ENCODE measurements around the gene PRDM10. TPM values are rescaled to one million over a fixed set of nuclear protein-coding genes. Genes with fewer than 3 reads are reported as not detected.
"Not testable (repeated sequence)": the region's sequence is repeated elsewhere in the genome, so short reads cannot be mapped to it uniquely, and the experiment has no call there.

The PRDM10 gene
- polyA plus RNA-seq, 5 donors, result 7.9 to 13.5 (median 9.5) TPM

DNA sequence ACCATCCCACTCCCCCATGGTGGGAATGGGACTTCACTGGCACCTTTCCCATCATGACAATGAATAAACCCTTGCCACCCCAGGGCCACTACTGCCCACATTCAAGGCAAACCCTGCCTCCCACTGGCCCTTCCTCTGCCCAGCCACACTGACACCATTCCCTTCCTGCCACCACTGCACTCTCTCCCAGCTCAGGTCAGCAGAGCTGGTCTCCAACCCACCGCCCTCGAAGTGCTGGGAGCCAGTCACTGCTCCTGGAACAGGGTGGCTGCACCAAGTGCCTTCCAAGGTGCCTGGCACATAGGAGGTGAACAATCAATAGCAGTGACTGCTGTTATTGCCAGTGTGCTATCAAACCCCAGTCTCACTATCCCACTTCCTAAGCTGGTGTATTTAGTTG lies 27.1 kb downstream of the PRDM10 start:
- DNase-seq, result no peak

DNA sequence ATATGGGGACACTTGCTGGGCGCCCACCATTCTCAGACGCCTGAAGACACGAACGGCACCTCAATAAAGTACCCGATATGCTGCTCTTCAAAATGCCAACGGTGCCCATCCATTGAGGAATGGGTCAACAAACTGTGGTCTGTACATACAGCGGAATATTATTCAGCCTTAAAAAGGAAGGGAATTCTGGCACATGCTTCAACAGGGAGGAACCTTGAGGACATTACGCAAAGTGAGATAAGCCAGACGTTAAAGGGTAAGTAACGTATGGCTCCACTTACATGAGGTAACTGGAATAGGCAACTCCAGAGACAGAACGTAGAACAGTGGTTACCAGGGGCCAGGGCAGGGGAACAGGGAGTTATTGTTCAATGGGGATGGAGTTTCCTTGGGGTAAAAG lies 28.0 kb downstream of the PRDM10 start:
- DNase-seq, result no peak

DNA sequence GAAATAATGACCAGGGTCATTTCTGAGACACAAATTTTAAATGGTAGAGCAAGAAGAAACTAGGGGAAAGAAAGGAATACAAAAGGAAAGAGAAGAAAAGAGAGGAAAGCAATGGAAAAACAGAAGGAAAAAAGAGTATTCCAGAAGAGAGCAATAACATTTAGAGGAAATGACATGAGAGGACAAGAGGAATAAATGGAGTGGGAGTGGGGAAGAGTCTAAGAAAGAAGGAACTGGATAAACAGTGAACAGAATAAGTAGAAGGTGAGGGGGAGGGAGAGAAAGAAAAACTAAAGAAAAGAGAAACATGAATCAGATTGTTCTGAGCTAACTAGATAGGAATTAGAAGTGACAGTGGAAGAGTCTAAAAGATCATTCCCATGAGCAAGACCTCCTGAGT lies 28.4 kb downstream of the PRDM10 start:
- DNase-seq, result no peak

DNA sequence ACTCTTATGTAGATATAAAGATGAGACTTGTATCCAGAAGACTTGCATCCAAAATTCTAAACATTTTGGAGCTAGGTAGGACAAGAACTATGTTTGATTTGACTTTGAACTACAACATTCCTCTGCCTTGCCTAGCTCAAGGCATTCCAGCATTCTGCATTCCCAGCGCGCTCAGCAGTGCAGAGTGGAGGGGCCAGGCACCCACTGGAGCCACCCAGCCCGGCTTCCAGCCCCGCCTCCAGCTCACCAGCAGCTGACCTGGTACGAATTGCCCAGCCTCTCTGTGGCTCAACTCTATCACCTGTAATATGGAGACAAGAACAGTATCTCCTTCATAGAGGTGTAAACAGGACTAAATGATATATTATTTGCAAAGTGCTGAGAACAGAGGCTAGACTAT lies 28.8 kb downstream of the PRDM10 start:
- DNase-seq, result no peak

DNA sequence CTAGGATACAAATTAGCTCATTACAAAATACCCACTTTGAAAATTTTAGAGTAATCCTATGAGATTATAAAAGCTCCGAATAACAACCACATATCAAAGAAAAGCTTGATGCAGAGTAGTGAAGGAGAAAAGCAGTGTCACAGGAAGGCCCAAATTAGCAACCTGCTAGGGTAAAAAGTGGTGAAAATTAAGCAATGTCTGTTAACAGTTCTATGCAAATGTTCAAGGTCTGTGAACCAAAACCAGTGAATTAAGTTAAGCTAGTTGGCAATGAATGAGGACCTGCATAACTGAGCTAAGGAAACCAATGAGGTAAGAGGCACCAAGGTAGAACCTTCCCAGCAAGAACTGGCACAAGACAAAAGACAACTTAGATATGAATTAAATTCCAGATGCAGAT lies 29.6 kb downstream of the PRDM10 start:
- DNase-seq, result no peak

DNA sequence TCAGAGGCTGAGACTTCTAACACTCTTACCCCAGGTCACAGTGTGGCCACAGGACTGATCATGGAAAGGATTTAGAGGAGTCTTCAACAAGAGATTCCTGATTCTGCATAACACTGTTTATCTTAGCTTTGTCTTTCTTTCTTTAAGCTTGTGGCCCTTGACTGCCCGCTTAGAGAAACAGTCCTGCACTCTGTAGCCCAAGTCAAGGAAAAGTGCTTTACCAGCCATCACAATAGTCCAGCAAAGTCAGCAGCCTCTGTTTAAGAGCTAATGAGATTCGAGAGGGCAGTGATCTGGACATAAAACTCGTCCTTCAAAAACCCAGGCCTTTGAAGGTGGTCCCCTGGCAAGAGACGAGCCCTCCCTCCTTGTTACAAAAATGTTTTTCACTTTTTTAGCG lies 30.0 kb downstream of the PRDM10 start:
- no peak for DNase-seq

DNA sequence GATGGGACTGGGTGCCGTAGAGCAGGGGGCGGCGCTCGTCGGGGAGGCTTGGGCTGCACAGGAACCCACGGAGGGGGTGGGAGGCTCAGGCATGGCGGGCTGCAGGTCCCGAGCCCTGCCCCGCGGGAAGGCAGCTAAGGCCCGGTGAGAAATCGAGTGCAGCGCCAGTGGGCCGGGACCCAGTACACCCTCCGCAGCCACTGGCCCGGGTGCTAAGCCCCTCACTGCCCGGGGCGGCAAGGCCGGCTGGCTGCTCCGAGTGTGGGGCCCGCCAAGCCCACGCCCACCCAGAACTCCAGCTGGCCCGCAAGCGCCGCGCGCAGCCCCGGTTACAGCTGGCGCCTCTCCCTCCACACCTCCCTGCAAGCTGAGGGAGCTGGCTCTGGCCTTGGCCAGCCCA lies 30.8 kb downstream of the PRDM10 start:
- DNase-seq, result not testable (repeated sequence)

DNA sequence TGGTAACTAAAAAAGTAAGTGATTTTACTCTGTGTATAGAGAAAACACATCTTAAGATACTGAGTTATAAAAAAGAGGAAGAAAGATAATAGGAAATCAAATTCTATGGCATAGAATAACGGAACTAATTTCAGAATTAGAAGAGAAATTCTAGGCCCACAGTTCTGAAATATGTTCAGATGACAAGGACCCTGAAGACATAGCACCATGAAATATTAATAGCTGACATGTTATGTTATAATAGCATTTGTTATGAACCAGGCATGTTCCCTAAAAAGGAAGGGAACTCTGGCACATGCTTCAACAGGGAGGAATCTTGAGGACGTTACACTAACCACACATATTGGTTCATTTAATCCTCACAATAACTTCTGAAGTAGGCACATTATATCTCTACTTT lies 32.7 kb downstream of the PRDM10 start:
- DNase-seq, result no peak

DNA sequence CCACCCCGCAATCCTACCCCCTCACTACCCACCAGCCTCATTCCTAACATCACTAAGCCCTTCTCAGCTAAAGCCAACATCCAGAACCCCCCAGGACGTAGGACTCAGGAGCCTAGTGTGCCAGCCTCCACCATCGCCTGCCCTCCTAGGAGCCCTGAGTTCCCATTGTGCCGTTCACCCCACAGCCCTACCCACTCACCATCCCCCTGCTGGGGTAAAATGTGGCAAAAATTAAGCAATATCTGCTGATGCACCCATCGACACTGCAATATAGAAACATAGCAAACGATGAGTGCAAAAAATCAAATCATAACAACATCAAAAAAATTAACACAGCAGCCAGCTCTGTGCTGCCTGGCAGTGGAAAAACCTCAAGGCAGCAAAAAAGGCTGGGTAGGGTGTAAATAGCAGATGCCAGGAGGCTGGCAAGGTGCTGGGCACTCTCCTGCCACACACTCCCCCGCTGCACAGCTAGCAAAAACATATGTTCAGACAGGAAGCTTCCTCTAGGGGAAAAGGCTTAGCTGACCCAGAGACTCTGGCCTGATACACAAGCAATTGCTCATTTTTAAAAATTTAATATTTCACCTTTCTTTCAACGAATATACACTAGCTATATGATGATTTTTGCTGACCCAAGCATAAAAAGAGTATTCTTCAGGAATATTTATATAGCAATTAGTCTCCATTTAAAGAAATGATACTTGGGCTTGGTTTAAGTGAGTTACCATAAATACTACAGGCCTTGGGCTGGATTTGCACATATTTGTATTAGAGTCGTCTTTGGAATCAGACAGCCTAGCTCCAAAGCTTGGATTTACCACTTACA lies 33.8 kb downstream of the PRDM10 start:
- DNase-seq, result no peak

DNA sequence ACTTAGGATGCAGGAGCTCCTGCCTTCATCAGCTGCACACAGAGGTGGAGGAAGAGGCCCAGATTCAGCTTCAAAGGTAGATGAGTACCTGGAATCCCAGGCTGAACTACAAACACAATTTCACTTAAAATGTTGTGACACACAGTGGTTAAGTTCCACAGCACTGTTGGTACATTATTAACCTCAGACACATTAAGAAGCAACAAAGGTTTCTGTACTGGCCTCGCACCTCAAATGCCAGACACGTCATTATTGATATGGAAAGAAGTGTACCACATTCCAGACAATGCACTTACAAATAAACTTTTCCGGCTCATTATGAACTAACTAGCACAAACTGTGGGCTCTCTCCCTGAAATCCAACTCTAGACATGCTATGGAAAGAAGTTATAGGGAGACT lies 34.6 kb downstream of the PRDM10 start:
- DNase-seq, result no peak

DNA sequence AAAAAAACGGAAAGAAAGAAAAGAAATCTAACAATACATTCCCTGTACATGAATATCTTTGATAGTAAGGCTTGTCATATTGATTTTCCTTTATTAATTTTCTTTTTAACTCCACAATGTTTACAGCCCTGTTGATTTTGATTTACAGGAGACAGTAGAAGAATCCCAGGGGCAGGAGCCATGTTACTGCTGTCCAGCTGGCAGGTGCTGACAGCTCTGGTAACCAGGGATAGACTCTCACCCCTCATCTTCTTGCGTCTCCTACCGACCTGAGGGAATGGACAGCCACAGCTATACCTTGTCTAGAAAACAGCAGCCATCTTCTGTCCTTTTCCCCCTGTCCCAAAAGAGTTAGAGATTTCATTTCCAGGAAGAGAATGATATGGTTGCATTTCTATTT lies 37.4 kb downstream of the PRDM10 start:
- no peak for DNase-seq

DNA sequence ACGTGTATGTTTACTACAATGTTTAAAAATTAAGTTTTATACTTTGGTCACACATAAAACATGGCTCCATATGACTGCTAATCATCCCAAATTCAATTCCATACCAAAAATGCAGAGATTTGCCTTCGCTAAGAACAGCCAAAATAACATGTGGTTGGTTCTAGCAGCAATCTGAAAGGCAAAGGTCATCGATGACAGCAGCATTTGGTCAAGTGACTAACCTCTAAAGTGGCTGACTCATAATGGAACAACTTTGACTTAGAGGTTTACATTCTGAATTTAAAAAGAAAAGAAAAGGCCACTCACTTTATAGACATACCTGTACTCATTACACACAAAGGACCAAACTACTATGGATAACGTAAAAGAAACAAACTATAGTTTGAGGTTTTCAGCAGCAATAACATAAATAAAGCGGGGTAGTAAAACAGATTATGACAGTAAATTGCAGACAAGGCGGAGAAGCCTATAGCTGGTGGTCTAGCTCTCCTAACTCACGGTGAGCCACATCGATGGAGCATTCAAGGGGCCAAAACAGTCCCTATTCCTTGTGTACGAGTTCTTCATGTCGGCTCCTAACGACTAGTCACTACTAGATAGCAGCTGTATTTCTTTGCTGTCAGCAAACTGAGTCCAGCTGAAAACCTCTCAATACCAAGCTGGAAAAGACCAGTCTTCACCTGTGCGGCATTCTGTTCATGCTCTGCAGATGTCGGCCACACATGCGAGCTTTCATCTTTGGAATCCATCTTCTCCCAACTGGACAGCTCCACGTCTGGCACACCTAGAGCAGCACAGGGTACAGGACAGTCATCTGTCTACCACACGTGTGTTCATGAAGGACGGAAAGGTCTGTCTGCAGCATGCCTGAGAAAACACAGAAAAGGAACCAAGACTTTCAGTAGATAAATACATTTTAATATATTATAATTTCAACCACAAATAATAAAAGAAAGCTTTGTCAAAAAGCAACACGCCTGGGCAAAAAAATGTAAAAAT lies 42.1 kb downstream of the PRDM10 start:
- no peak for DNase-seq

DNA sequence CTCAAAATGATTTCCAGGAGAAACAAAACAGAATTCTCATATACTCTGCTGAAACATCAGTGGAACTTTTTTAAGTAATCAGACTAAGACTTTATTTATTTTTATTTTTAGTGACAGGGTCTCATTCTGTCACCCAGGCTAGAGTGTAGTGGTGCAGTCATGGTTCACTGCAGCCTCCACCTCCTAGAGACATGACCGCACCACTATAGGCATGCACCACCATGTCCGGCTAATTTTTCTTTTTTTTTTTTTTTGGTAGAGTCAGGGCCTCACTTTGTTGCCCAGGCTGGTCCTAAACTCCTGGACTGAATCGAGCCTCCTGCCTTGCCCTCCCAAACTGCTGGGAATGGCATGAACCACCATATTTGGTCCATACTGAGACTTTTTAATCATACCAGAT lies 42.9 kb downstream of the PRDM10 start:
- DNase-seq, result no peak

DNA sequence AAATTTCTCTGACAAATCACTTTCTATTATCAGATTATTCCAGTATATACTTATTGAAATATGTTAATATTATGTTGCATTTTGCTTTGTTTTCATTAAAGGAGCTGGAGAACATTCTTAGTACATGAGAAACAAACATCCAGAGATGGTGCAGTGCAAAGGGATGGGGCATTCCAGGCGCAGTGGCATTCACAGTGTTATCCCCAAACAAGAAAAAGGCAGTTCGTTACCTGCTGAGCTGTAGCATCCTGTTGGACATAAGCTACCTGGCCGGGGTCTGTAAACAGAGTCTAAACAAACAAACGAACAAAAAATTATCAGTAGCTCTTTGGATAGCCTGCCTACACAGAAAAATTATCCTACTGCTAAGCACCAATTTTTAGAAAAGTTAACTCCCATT lies 47.4 kb downstream of the PRDM10 start:
- DNase-seq, result no peak

DNA sequence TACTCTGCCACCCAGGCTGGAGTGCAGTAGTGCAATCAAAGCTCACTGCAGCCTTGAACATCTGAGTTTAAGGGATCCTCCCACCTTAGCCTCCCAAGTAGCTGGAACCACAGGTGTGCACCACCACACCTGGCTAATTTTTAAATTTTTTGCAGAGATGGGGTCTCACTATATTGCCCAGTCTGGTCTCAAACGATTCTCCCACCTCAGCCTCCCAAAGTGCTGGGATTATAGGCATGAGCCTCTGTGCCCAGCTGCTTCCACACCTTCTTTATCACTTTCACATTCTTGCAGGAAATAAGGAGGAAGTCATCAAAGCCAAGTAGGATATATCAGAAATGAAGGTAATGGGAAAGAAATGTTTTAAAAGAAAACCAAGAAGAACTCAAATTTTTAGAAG lies 47.9 kb downstream of the PRDM10 start:
- not testable (repeated sequence) for DNase-seq

DNA sequence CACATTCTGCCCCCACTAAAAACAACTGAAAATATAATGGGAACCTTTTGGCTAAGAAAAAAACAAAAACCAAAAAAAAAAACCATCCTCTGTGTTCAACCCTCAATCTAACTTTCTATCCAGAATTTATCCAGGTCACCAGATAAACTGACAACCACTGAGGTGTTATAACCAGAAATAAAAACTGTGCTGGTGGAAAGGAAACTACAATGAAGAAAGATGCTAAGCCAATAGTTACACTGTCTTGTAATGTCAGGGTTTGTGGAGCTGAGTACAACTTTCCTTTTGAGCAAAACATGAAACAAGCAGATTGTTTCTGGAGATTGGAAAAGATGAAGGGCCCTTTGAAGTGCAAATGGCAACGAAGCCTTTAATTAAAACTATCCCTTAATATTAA lies 50.8 kb downstream of the PRDM10 start:
- no peak for DNase-seq

DNA sequence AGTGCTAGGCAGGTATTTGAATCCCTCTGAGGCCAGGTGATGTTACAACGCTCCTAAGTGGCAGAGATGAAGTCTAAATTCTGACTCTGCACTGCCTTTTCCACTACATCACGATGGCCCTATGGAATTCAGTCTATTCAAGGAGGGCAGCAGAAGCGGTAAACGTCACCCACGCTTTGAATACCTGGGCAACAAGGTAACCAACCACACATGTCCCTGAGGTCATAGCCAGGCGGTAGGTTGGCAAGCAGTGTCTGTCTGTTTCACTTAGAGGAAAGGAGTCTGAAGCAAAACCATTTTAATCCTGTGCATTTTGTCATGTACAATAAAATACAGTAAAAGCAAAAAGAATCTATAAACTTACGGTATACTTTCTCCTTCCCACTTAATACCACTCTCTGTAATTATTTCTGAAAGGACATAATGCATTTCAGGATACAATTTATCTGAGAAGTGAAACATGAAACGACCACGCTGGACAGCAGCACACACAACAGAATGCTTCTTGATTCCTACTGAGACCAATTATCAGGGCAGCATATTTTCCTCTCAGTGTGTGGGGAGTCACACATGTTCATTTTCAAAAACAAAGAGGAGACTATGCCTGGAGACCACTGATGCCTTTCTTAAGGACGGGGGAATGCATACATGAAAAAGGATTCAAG lies 51.3 kb downstream of the PRDM10 start:
- DNase-seq, result no peak

DNA sequence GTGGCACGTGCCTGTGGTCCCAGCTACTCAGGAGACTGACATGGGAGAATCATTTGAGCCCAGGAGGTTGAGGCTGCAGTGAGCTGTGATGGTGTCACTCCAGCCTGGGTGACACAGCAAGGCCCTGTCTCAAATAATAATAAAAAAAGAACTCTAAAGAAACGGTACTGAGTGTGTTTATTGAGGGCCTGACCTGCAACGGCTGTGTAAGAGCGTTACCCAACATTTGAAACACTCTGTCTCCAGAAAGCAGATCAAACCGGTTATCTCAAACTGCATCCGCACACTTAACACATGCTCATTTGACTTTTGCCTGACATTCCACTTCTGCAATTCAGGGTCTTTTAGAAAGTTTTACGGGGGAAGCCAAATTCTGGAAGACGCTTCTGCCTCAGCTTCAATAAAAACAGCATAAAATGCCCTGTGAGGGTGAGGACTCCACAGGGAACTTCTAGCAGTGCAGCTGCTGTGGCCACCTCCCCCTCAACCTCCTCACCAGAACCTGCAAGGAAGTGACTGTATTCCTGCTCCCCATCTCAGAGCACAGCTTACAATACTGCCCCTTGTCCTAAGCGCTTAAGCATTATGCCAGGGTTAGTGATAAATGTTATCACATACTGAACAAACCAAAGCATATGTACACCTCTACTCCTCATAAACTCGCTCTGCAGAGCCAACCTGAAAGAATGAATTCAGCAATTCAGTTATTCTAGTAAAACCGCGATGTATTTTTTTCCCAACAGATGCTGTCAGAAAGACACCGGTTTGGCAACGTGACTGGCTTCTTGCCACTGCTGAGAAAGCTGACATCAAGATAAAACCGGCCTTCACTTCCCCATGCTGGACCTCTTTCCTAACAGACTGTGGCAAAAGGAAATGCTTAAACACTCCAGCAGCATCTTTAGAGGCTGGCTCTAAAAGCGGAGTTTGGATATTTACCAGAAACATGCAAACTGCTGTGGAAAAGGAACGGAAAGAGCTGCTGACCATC lies 52.2 kb downstream of the PRDM10 start:
- peak; percentile 62 to 70 for DNase-seq

DNA sequence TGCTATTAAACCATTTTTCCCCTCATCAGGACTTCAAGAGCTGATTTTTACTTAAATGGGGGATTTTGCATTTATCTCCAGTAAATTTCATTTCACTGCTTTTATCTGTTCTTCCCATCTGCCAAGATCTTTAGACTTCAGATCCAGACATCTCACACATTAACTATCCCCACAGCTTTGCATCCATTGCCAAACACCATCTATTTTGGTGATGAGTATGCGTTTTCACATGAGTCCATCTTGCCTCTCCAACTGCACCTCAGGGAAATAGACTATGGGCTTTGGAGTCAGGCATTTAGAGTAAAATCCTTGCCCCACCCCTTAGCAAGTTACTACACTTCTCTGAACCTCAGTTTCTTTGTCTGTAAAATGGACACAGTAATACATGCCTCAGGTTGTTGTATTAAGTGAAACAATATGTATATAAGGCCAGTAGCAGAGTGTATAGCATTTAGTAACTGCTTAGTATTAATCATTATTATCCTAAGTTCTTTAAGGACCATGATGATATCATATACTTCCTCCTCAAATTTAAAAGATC lies 53.6 kb downstream of the PRDM10 start:
- DNase-seq, result no peak

DNA sequence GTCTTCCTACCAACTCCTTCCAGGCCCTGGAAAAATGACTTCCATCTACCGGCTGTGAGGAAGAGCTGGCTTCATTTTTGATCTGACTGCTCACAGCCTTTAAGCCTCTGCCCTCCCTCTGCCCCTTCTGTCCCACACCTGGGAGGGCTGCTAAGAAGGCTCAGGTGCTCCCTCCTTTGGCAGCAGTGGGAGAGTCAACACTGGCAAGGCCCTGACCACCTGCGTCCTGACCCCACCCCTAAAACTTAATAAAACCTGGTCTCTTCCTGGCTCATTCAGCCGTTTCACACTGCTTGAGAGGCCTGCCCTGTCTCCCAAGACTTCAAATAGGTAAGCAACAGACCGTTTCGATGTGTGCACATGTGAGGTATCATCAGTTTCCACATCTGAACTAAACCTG lies 55.2 kb downstream of the PRDM10 start:
- no peak for DNase-seq

DNA sequence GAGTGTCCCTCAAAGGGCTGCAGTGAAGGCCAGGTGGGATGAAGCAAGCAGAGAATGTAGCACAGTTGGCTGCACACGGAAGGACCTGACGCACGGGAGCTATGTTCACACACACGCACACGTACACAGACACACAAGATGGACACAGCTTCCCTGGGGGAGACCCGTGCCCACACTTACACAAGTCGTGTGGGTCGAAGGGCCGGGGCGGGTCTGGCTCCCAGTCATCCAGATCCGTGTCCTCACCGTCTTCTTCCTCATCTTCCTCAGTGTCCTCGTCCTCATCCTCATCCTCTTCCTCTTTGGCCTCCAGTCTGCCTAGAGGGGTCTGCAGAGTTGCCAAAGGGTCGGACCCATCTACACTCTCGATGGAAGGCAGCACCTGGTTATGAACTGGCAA lies 55.7 kb downstream of the PRDM10 start:
- DNase-seq, result no peak

All from right lung (tissue), 5 donors.